Fibroblast of mammary gland (primary cell): ENCODE measurements around the gene LARP1.

Source experiments
- DNase-seq: peaks from one replicate; pipeline ENCODE4 v3.0.0-alpha.2; 2010; ENCODE audit warnings: low read depth
- H3K4me3 ChIP-seq: 2 replicates; pipeline ENCODE4 v1.5.1; 2011; ENCODE audit warnings: low read depth, mild to moderate bottlenecking, low read length, moderate library complexity; ENCODE audit not compliant: control insufficient read depth
- CTCF ChIP-seq: conservative IDR thresholded peaks from 2 replicates; pipeline ENCODE4 v1.5.1; 2011; ENCODE audit warnings: low read depth, low read length, inconsistent platforms; ENCODE audit not compliant: control insufficient read depth, insufficient read depth

Gene LARP1

GRCh38 chr5:154764967-154765366 is 9.8 kb downstream of the LARP1 start:
- no peak for TF ChIP-seq CTCF
- DNase-seq, result no peak

GRCh38 chr5:154765396-154765925 is 10.3 kb downstream of the LARP1 start:
- TF ChIP-seq CTCF, result no peak
- no peak for DNase-seq
- H3K4me3 ChIP-seq, result no peak overlapping the region

More at GRCh38 chr5:154764967-154765366, 9.8 kb downstream of the LARP1 start:
- no peak overlapping the region for H3K4me3 ChIP-seq

GRCh38 chr5:154766558-154767281 is 11.5 kb downstream of the LARP1 start:
- no peak for TF ChIP-seq CTCF
- DNase-seq, result no peak
- H3K4me3 ChIP-seq, result no peak overlapping the region

- TF ChIP-seq CTCF, result no peak
- H3K4me3 ChIP-seq, result no peak overlapping the region
- DNase-seq, result no peak
Observed at GRCh38 chr5:154767576-154767975, 12.4 kb downstream of the LARP1 start.

GRCh38 chr5:154768207-154768606 is 13.0 kb downstream of the LARP1 start:
- no peak overlapping the region for H3K4me3 ChIP-seq
- no peak for DNase-seq
- no peak for TF ChIP-seq CTCF

- no peak for TF ChIP-seq CTCF
- H3K4me3 ChIP-seq, result no peak overlapping the region
- DNase-seq, result no peak
Observed at GRCh38 chr5:154770111-154770510, 14.9 kb downstream of the LARP1 start.
